ENCODE data around the gene CD53.

Gene CD53

DNA sequence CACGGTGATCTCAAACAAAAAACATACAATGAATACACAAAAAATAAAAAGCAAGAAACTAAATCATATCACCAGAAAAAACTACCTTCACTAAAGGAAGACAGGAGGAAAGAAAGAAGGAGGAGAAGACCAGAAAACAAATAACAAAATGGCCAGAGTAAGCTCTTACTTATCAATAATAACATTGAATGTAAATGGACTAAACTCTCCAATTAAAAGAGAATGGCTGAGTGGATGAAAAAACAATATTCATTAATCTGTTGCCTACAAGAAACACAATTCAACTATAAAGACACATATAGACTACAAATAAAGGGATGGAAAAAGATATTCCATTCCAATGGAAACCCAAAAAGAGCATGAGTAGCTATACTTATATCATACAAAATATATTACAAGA lies 63.6 kb downstream of the CD53 start:
- no peaks in the 10 kb centered on the region for H3K79me2 ChIP-seq (ENCODE audit: low read length)
- no peaks in the 10 kb centered on the region for H3K36me3 ChIP-seq (replicated peaks; ENCODE audit: low read depth, low read length)
- H2AFZ ChIP-seq (ENCODE audit: low read depth, low read length) = no peak overlapping the region
- no peak overlapping the region for H3K27ac ChIP-seq (ENCODE audit: low read length)
- no peak overlapping the region for H3K4me2 ChIP-seq (ENCODE audit: low read length)
- H4K20me1 ChIP-seq (ENCODE audit: insufficient read depth, low read length) = no peaks in the 10 kb centered on the region
- H3K27me3 ChIP-seq (ENCODE audit: low read depth, low read length) = no peaks in the 10 kb centered on the region
- no peaks in the 10 kb centered on the region for H3K4me1 ChIP-seq (ENCODE audit: low read length)
- no peak overlapping the region for H3K4me3 ChIP-seq (ENCODE audit: low read length)
- TF ChIP-seq, protein P1, sequence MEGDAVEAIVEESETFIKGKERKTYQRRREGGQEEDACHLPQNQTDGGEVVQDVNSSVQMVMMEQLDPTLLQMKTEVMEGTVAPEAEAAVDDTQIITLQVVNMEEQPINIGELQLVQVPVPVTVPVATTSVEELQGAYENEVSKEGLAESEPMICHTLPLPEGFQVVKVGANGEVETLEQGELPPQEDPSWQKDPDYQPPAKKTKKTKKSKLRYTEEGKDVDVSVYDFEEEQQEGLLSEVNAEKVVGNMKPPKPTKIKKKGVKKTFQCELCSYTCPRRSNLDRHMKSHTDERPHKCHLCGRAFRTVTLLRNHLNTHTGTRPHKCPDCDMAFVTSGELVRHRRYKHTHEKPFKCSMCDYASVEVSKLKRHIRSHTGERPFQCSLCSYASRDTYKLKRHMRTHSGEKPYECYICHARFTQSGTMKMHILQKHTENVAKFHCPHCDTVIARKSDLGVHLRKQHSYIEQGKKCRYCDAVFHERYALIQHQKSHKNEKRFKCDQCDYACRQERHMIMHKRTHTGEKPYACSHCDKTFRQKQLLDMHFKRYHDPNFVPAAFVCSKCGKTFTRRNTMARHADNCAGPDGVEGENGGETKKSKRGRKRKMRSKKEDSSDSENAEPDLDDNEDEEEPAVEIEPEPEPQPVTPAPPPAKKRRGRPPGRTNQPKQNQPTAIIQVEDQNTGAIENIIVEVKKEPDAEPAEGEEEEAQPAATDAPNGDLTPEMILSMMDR (IDR thresholded peaks at IDR 0.05; ENCODE audit: low read depth, low read length) = no peak
- no peak for TF ChIP-seq EZH2phosphoT487 (IDR thresholded peaks at IDR 0.05; ENCODE audit: low read depth)
- no peak overlapping the region for H3K9ac ChIP-seq (ENCODE audit: low read length)
- no peaks in the 10 kb centered on the region for H3K9me3 ChIP-seq (ENCODE audit: insufficient read depth, low read length)

DNA sequence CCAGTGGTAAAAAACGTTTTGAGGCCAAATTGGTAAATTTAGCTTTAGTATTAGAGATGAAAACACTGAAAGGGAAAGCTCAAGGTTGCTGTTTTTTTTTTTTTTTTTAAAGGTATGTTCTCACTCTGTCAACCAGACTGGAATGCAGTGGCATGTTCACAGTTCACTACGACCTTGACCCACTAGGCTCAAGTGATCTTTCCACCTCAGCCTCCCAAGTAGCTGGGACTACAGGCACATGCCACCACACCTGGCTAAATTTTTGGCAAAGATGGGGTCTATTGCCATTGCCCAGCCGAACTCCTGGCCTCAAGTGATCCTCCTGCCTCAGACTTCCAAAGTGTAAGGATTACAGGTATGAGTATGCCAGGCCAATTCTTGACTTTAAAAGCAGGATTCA lies 71.9 kb downstream of the CD53 start:
- Histone ChIP-seq H3K9me3 (ENCODE audit: insufficient read depth, low read length) (no peaks in the 10 kb centered on the region), H3K27ac (ENCODE audit: low read length) (no peak overlapping the region), H3K27me3 (ENCODE audit: low read depth, low read length) (no peaks in the 10 kb centered on the region), H3K4me2 (ENCODE audit: low read length) (no peak overlapping the region), H3K9ac (ENCODE audit: low read length) (no peak overlapping the region), H3K79me2 (ENCODE audit: low read length) (no peaks in the 10 kb centered on the region), H2AFZ (ENCODE audit: low read depth, low read length) (no peak overlapping the region), H3K36me3 (replicated peaks; ENCODE audit: low read depth, low read length) (peaks cover 20% of the 10 kb centered on the region), H3K4me3 (ENCODE audit: low read length) (no peak overlapping the region), H3K4me1 (ENCODE audit: low read length) (no peaks in the 10 kb centered on the region), H4K20me1 (ENCODE audit: insufficient read depth, low read length) (no peaks in the 10 kb centered on the region)
- TF ChIP-seq EZH2phosphoT487 (IDR thresholded peaks at IDR 0.05; ENCODE audit: low read depth) = no peak
- TF ChIP-seq, protein P1 (IDR thresholded peaks at IDR 0.05; ENCODE audit: low read depth, low read length) = no peak

DNA sequence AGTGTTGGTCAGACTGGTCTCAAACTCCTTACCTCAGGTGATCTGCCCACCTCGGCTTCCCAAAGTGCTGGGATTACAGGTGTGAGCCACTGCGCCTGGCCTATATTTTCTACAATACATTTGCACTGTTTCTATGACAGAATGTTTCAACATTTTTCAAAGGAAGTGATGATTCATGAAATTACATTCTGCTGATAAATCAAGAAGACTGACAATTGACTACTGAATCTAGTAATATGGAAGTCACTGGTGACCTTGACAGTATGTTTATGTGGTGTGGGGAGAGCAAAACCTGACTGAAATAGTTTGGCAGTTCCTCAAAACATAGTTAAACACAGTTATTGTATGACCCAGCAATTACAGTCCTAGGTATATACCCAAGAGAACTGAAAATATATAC lies 72.7 kb downstream of the CD53 start:
- Histone ChIP-seq H3K4me2 (ENCODE audit: low read length) (no peak overlapping the region), H3K27me3 (ENCODE audit: low read depth, low read length) (no peaks in the 10 kb centered on the region), H3K4me1 (ENCODE audit: low read length) (no peaks in the 10 kb centered on the region), H4K20me1 (ENCODE audit: insufficient read depth, low read length) (no peaks in the 10 kb centered on the region), H3K9me3 (ENCODE audit: insufficient read depth, low read length) (no peaks in the 10 kb centered on the region), H3K4me3 (ENCODE audit: low read length) (no peak overlapping the region), H3K79me2 (ENCODE audit: low read length) (no peaks in the 10 kb centered on the region), H3K9ac (ENCODE audit: low read length) (no peak overlapping the region), H3K36me3 (replicated peaks; ENCODE audit: low read depth, low read length) (peaks cover 20% of the 10 kb centered on the region), H3K27ac (ENCODE audit: low read length) (no peak overlapping the region), H2AFZ (ENCODE audit: low read depth, low read length) (no peak overlapping the region)
- TF ChIP-seq EZH2phosphoT487 (IDR thresholded peaks at IDR 0.05; ENCODE audit: low read depth) = no peak
- TF ChIP-seq, protein P1 (IDR thresholded peaks at IDR 0.05; ENCODE audit: low read depth, low read length) = no peak

DNA sequence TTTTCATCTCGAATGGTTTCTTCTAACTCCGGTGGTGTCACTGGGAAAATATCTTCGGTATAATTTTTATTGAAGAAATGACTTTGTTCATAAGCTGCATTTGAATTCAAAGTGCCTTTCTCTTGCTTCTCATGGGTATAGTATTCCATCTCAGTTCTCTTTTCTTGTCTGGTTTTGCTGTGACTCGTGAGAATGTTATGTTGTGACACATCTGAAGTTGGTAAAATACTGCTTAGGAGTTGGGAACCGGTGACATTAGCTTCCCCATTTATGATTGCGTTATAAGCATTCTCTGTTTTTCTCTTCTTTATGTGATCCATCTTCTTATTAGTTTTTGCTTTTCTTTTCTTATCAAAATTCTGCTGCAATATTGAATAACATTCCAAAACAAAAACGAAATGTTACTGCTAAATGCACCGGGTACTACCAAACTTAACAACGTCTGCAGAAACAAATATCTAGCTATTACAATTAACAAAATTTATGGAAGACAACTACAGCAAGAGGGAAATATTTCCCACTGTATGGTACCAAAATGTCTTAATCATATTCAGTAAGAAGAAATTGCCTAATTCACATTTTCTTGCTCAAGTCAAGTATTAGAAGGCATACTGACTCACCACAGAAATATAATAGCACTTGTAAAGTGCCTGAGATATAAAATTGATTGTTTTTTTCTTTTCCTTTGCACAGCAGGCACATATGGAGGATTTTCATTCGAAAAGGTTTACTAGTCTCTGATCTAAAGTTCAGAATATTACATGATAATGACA lies 75.3 kb downstream of the CD53 start:
- H3K27ac ChIP-seq (ENCODE audit: low read length) = no peak overlapping the region

More for the DNA sequence above, 75.3 kb downstream of the CD53 start:
- H3K9me3 ChIP-seq (ENCODE audit: insufficient read depth, low read length) = no peaks in the 10 kb centered on the region
- peaks cover 26% of the 10 kb centered on the region for H3K36me3 ChIP-seq (replicated peaks; ENCODE audit: low read depth, low read length)
- TF ChIP-seq, protein P1 (IDR thresholded peaks at IDR 0.05; ENCODE audit: low read depth, low read length) = no peak
- TF ChIP-seq EZH2phosphoT487 (IDR thresholded peaks at IDR 0.05; ENCODE audit: low read depth) = no peak
- no peaks in the 10 kb centered on the region for H3K79me2 ChIP-seq (ENCODE audit: low read length)
- H3K4me1 ChIP-seq (ENCODE audit: low read length) = no peaks in the 10 kb centered on the region
- no peak overlapping the region for H3K4me3 ChIP-seq (ENCODE audit: low read length)
- no peaks in the 10 kb centered on the region for H3K27me3 ChIP-seq (ENCODE audit: low read depth, low read length)
- H2AFZ ChIP-seq (ENCODE audit: low read depth, low read length) = no peak overlapping the region
- no peak overlapping the region for H3K9ac ChIP-seq (ENCODE audit: low read length)
- 0 out of 2 replicates have a peak, but pooled peaks cover 2% of the 10 kb centered on the region for H4K20me1 ChIP-seq (ENCODE audit: insufficient read depth, low read length)
- no peak overlapping the region for H3K4me2 ChIP-seq (ENCODE audit: low read length)
